ENCODE measurements around the gene KCNB1.
"Not testable (repeated sequence)": the region's sequence is repeated elsewhere in the genome, so short reads cannot be mapped to it uniquely, and the experiment has no call there.

The KCNB1 gene

GRCh38 chr20:49314052-49314451 is 168.4 kb downstream of the KCNB1 start:
- not testable (repeated sequence) for DNase-seq
